ENCODE results near the gene C20orf204.
A peak's percentile ranks its signal among the peaks of the same experiment; 100 is the strongest.

The C20orf204 gene

DNA sequence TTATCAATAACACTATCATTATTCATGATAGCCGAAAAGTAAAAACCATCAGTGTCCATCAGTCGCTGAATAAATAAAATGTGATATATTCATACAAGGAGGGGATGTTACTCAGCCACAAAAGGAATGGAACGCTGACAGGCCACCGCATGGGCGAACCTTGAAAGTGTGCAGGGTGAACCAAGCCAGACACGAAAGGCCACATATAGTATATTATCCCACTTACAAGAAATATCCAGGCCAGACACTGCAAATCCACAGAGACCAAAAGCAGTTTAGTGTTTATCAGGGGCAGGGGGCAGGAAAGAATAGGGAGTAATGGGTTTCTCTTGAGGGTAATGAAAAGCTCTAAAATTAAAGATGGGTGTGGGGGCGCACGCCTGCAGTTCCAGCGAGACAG is 7.8 kb downstream of the C20orf204 start:
- no peak overlapping the region for H3K27ac Mint-ChIP-seq
- H3K4me1 Mint-ChIP-seq (ENCODE audit: low read depth): peaks cover 27% of the 10 kb centered on the region
- no peak overlapping the region for H3K4me3 Mint-ChIP-seq
- H3K27me3 Mint-ChIP-seq: peaks cover 80% of the 10 kb centered on the region
- intact Hi-C loops (cut with micrococcal nuclease): no loop called here
- no peaks in the 10 kb centered on the region for H3K36me3 Mint-ChIP-seq (ENCODE audit: low read depth)
- H3K9me3 Mint-ChIP-seq: no peaks in the 10 kb centered on the region

DNA sequence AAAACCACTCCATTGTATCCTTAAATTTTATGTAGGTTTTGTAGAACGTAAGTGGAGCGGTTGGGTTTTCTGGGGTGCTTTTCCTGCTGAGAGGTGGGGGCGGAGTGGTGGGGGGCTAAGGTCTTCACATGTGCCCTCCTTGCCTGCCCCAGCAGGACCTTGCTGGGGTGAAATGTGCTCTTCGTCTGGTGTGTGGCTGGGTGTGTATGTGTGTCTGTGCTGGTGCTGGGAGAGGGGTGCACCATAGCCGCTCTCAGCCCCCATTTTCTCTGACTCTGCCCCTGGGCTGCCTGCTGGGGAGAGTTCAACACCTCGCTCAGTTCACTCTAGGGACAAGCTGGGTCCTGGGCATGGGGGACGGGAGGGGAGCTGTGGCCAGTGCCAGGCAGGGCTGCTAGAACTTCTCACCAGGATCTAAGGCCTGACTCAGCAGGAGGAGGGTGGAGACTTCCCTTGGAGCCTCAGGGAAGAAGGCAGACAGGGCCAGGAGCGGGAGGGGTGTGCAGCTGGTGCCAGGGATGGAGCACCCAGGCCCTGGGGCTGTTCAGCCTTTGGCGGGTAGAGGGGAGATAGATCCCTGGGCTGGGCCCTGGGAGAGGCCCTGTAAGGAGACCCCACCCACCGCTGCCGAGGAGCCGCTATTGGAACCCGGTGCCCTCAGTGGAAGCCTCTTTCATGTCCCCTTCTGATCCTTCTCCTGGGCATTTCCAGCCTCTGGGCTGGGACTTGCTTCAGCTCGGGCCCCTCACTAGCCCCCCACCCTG is 8.7 kb downstream of the C20orf204 start:
- Mint-ChIP-seq H3K9me3 (no peaks in the 10 kb centered on the region), H3K4me3 (no peak overlapping the region), H3K36me3 (ENCODE audit: low read depth) (no peaks in the 10 kb centered on the region), H3K27me3 (peaks cover 74% of the 10 kb centered on the region), H3K27ac (no peak overlapping the region), H3K4me1 (ENCODE audit: low read depth) (peaks cover 20% of the 10 kb centered on the region)
- intact Hi-C loops (cut with micrococcal nuclease): no loop called here

DNA sequence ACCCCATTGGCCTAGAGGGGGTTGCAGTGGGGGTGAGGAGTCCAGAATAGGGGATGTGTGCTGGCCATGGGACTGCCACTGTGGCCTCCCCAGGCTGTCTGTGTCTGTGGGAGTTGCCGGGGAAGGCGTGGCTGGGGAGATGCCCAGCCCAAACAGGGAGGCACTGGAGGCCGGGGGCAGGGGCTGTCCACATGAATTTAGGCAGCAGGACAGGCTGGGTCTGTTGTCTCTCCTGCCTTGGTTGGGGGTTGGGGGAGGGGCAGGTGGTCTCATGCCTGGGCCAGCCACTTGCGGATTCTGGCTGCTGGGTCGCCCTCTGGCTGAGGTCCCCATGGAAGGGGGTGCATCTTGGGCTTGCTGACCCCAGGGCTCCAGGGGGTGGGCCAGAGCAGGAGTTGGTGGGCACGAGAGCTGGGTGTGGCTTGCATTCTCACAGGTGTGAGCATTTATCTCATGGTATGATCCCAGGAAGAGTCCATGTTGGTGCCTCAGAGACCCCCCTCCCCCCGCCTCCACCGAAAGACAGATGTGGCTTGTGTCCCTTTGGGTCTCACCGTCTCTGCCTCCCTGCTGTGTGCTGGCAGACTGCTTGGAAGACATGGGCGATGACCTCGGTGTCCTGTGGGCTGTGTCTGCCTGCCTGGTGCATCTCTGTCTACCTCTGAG is 9.5 kb downstream of the C20orf204 start:
- no peaks in the 10 kb centered on the region for H3K9me3 Mint-ChIP-seq
- peaks cover 74% of the 10 kb centered on the region for H3K27me3 Mint-ChIP-seq
- no peaks in the 10 kb centered on the region for H3K36me3 Mint-ChIP-seq (ENCODE audit: low read depth)
- no peak overlapping the region for H3K4me3 Mint-ChIP-seq
- no peak overlapping the region for H3K27ac Mint-ChIP-seq
- peaks cover 19% of the 10 kb centered on the region for H3K4me1 Mint-ChIP-seq (ENCODE audit: low read depth)
- intact Hi-C loops (cut with micrococcal nuclease): no loop called here

DNA sequence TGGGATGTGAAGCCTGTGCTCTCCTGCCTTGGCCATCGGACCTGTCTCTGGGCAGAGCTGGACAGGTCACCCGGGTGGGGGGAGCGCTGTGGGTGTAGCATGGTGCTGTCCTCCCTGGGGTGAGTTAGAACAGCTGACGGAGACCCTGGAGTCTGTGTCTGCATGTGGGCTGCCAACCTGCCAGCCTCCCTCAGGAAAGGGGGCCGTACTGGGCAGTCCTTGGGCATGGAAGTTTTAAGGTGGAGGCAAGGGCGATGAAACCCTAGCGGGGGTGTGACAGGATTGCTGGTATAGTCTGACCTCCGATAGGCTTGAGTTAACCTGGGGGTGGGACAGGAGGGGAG is 11.0 kb downstream of the C20orf204 start:
- H3K9me3 Mint-ChIP-seq: no peaks in the 10 kb centered on the region
- H3K27me3 Mint-ChIP-seq: peaks cover 74% of the 10 kb centered on the region
- H3K4me3 Mint-ChIP-seq: no peak overlapping the region
- no peak overlapping the region for H3K27ac Mint-ChIP-seq
- H3K36me3 Mint-ChIP-seq (ENCODE audit: low read depth): no peaks in the 10 kb centered on the region
- intact Hi-C loops (cut with micrococcal nuclease): no loop called here
- peaks cover 23% of the 10 kb centered on the region for H3K4me1 Mint-ChIP-seq (ENCODE audit: low read depth)

DNA sequence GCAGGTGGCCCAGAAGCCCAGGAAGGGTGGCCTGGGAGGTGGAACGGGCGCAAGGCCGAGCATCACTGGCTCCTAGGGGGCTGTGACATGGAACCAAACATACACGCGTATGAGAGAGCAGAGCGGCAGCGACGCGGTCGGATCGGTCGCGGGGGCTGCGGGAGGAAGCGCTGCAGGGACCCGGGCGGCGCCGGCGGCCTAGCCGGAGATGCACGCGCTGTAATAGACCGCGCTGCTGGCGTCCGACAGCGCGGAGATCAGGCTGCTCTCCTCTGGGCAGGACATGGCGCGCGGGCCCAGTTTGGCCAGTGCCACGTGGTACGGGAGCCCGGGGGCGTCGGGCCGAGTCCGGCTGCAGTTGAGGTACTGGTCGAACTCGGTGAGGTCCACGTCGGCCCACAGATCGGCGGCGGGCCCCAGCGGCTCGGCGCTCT is 12.0 kb downstream of the C20orf204 start:
- Mint-ChIP-seq H3K4me1 (ENCODE audit: low read depth) (peaks cover 20% of the 10 kb centered on the region), H3K4me3 (no peak overlapping the region), H3K27me3 (peaks cover 79% of the 10 kb centered on the region), H3K9me3 (no peaks in the 10 kb centered on the region), H3K27ac (no peak overlapping the region), H3K36me3 (ENCODE audit: low read depth) (no peaks in the 10 kb centered on the region)
- intact Hi-C loops (cut with micrococcal nuclease): no loop called here

DNA sequence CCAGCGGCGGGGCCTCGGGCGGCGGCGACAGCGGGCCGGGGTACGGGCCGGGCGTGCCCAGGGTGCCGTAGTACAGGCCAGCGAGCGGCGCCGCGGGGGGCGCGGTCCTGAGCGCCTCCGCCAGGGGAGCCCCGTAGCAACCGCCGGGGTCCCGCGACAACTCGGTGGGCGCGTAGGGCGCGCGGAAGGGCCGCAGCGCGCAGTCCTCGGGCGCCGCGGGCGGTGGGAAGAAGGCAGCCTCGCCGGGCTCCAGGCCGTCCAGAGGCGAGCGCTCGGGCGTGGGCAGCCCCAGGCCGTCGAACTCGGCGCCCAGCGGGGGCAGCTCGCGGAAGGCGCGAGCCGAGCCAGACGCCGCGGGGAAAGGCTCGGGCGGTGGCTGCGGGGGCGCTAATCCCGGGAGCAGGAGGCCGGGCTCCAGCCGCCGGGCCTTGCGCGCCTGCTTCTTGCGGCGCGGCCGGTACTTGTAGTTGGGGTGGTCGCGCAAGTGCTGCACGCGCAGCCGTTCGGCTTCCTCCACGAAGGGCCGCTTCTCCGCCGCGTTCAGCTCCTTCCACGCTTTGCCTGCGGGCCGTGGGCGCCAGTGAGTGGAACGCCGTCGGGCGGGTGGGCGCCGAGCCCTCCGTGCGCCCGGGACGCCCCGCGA is 12.5 kb downstream of the C20orf204 start:
- intact Hi-C loops (cut with micrococcal nuclease): no loop called here
- H3K27ac Mint-ChIP-seq: no peak overlapping the region
- H3K4me1 Mint-ChIP-seq (ENCODE audit: low read depth): peaks cover 21% of the 10 kb centered on the region
- peaks cover 83% of the 10 kb centered on the region for H3K27me3 Mint-ChIP-seq
- H3K9me3 Mint-ChIP-seq: no peaks in the 10 kb centered on the region
- no peaks in the 10 kb centered on the region for H3K36me3 Mint-ChIP-seq (ENCODE audit: low read depth)
- no peak overlapping the region for H3K4me3 Mint-ChIP-seq

DNA sequence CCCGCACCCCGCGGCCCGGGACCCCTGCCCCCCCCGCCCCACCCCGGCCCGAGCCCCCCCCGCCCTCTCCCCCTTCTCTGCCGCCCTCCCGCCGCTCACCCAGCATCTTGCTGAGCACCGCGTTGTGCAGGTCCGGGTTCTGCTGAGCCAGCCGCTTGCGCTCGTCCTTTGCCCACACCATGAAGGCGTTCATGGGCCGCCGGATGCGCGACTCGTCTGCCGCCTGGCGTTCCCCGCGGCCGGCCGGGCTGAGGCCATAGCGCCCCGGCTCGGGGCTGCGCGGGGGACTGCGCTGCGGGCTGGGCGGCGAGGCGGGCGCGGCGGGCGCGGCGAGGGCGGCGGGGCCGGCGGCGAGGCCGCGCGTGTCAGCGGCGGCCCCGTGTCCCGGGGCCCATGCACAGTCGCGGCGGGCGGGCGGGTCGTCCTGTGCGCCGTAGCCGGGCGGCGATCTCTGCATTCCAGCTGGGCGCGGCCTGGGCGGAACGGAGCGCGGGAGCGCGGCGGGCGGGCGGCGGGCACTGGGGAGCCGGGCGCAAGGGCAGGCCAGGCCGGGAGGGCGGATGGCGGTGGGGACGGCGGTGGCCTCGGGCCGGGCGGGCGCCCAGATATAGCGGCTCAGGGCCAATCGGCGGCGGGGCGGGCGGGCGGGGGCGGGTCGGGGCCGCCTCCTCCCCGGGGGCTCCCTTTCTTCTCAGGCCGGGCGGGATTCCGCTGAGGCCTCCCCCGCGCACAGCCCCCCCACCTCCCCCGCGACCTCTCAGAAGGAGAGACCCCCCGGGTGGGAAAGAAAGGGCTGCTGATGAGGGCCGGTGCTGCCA is 13.3 kb downstream of the C20orf204 start, which contains the start of gene SOX18:
SOX18 (minus strand) TSS at position 580 of the 818 bp plus-strand sequence; CDS start at position 457, 123 bp downstream.
- no peaks in the 10 kb centered on the region for H3K36me3 Mint-ChIP-seq (ENCODE audit: low read depth)
- H3K27ac Mint-ChIP-seq: no peak within 1 kb of the TSS
- H3K4me1 Mint-ChIP-seq (ENCODE audit: low read depth): peaks cover 27% of the 10 kb centered on the region
- peak within 1 kb of the TSS; percentile 39 for H3K4me3 Mint-ChIP-seq
- H3K9me3 Mint-ChIP-seq: no peaks in the 10 kb centered on the region
- intact Hi-C loops (cut with micrococcal nuclease): no loop called here
- H3K27me3 Mint-ChIP-seq: peaks cover 87% of the 10 kb centered on the region

DNA sequence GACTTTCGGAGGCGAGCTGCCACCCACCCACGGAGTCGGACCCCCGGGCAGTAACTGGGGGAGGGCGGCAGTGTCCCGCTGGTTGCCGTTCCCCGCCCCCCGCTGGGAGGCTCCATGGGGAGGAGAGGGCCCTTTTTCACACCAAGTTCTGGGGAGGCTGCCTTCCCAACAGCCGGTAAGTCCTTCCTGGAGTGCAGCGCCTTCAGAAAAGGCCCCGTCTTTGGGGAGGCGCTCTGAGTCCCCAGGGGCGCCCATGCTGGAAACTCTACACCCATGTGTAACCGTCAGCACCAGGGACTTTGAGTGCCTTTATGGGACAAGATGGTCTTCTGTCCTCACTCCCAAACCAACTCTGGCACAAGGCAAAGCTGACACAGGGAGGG is 13.9 kb downstream of the C20orf204 start:
- Mint-ChIP-seq H3K27me3 (peaks cover 84% of the 10 kb centered on the region), H3K4me3 (peak overlapping the region; percentile 39), H3K4me1 (ENCODE audit: low read depth) (peaks cover 24% of the 10 kb centered on the region), H3K27ac (no peak overlapping the region), H3K9me3 (no peaks in the 10 kb centered on the region), H3K36me3 (ENCODE audit: low read depth) (no peaks in the 10 kb centered on the region)
- intact Hi-C loops (cut with micrococcal nuclease): no loop called here

DNA sequence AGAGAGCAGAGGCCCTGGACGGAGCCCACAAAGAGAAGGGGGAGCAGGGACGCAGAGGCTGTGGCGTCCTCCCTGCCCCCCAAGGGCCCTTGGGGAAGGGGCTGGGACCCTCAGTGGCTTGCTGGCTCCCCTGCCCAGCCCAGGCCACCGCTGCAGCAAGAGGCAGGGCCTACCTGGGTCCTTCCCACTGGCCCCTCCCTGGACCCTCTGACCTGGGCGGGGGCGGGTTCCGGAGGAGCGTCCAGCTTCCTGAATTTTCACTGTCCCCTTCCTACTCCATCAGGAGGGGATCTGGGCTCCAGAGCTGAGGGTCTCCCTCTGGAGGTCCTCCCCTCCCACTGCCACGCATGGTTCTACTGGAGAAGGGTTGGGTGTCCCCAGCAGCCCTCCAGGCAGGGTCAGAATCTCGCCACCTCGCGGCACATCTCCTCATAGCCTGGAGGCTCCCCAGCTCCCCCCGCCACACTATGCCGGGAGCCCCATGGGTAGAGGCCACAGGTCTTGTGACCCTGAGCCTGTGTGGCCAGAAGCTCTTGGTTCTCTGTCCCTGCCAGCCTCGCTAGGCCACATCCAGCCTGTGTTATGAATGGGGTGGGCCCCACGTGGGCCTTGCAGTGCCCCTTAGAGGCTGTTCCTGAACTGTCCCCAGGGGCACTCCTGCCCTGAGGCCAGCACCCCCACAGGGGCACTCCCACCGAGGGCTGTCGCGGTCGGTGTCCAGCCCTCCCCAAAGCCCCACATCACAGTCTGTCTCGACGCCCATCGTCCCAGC is 14.5 kb downstream of the C20orf204 start:
- H3K4me3 Mint-ChIP-seq: peak overlapping the region; percentile 39

DNA sequence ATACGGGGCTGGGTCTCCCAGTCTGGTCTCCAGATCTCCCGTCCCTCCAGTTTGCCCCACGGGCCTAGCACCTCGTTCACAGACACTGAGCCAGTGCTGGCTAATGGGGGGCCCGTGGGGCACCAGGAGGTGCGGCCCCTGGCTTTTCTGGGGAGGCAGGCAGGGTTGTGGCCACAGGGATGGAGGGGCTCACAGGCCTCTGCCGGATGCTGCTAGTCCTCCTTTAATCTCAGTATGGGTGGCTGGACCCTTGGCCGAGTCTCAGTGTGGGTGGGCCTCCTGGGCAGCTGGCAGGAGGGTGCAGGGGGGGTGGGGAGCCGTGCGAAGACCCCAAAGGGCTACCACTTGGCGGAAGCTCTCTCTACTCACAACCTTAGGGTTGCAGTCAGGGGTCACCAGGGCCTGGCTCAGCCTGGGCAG is 15.1 kb downstream of the C20orf204 start:
- intact Hi-C loops (cut with micrococcal nuclease): no loop called here
- Mint-ChIP-seq H3K27me3 (peaks cover 84% of the 10 kb centered on the region), H3K4me3 (no peak overlapping the region), H3K9me3 (no peaks in the 10 kb centered on the region), H3K27ac (no peak overlapping the region), H3K36me3 (ENCODE audit: low read depth) (no peaks in the 10 kb centered on the region), H3K4me1 (ENCODE audit: low read depth) (peaks cover 24% of the 10 kb centered on the region)

More for the DNA sequence above, 14.5 kb downstream of the C20orf204 start:
- peaks cover 84% of the 10 kb centered on the region for H3K27me3 Mint-ChIP-seq
- H3K9me3 Mint-ChIP-seq: no peaks in the 10 kb centered on the region
- H3K27ac Mint-ChIP-seq: no peak overlapping the region
- intact Hi-C loops (cut with micrococcal nuclease): no loop called here
- no peaks in the 10 kb centered on the region for H3K36me3 Mint-ChIP-seq (ENCODE audit: low read depth)
- peaks cover 23% of the 10 kb centered on the region for H3K4me1 Mint-ChIP-seq (ENCODE audit: low read depth)

DNA sequence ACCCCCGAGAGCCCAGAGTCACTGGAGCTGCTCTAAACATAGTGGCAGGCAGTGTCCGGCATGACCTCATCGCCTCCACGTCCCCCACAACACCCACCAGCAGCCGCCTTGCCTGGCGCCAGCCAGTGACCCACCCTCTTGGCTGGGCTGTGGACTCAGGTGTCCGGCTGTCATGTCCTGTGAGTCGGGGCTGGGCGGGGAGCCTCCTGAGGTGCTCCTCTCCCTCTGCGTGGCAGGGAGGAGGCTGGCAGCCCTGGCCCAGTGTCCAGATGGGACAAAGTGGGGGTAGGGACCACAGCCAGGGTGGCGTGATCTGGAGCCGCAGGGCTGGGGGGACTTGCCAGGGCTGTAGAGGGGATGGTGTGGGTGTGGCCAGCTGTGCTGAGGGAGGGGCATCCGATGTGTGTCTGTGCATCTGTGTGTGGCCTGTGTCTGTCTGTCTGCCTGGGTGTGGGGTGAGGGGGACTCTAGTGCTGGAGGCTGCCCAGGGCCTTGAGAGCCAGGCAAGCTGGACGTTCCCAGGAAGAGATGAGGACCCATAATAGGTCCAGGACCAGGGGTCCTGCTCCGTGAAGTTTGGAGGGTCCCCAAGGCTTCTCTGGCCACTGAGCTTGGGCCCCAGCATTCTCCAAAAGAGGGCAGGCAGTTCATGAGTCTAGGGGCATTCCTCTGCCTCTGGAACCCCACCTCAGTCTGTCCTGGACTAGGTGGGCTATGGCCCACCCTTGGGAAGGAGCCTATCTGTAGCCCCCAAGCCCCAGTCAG is 15.8 kb downstream of the C20orf204 start:
- Mint-ChIP-seq H3K4me3 (no peak overlapping the region), H3K36me3 (ENCODE audit: low read depth) (no peaks in the 10 kb centered on the region), H3K27me3 (peaks cover 84% of the 10 kb centered on the region), H3K27ac (no peak overlapping the region), H3K9me3 (no peaks in the 10 kb centered on the region), H3K4me1 (ENCODE audit: low read depth) (peaks cover 24% of the 10 kb centered on the region)
- intact Hi-C loops (cut with micrococcal nuclease): no loop called here

DNA sequence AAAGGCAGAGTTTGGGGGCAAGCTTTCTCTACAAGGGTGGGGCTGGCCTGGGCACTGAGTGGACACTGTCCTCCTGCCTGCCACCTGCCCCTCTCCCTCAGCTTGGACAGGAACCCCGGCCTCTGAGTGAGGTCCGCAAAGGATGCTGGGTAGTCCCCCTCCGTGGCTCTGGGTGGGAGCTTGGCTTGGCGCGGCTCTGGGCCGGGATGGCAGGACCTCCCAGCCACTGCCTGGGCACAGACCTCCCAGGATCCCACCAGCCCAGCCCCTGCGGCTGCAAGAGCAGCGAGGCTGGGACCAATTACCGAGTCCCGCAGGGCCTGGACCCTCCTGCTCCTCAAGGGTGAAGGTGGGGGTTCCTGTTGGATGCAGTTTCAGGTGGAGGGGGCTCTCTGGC is 16.3 kb downstream of the C20orf204 start:
- H3K9me3 Mint-ChIP-seq: no peaks in the 10 kb centered on the region
- peaks cover 84% of the 10 kb centered on the region for H3K27me3 Mint-ChIP-seq
- no peak overlapping the region for H3K4me3 Mint-ChIP-seq
- H3K4me1 Mint-ChIP-seq (ENCODE audit: low read depth): peaks cover 30% of the 10 kb centered on the region
- no peaks in the 10 kb centered on the region for H3K36me3 Mint-ChIP-seq (ENCODE audit: low read depth)
- intact Hi-C loops (cut with micrococcal nuclease): no loop called here
- H3K27ac Mint-ChIP-seq: no peak overlapping the region
